HCT116 (cell line): ENCODE results near the gene TPSD1.

Experiments used
- CTCF ChIP-seq, 3 experiments: fragments of 200-600 bp in 1 of 3; sonication (generic) in 1 of 3; IDR thresholded peaks in 2 of 3; conservative IDR thresholded peaks in 1 of 3; 2 replicates each; pipeline ENCODE4 v1.5.1; 2012 to 2017; ENCODE audit warnings: low read depth in 2 of 3, low read length in 2 of 3, antibody characterized with exemption in 1 of 3, borderline replicate concordance in 1 of 3, control low read depth in 1 of 3, mild to moderate bottlenecking in 1 of 3, mixed read lengths in 1 of 3, mixed run types in 1 of 3, moderate library complexity in 1 of 3; ENCODE audit not compliant: insufficient read depth in 1 of 3
- POLR2AphosphoS5 ChIP-seq: IDR thresholded peaks from 2 replicates; pipeline ENCODE4 v1.6.1; 2011; ENCODE audit warnings: mild to moderate bottlenecking, low read depth, low read length, moderate library complexity

GRCh38 chr16:1213796-1214372 lies 42.0 kb upstream of the TPSD1 start:
- TF ChIP-seq POLR2AphosphoS5 (no peak), CTCF (IDR thresholded peaks at IDR 0.05 in 2 of 3, conservative IDR thresholded peaks at IDR 0.05 in 1 of 3; ENCODE audit: borderline replicate concordance in 1 of 3, insufficient read depth in 1 of 3, low read depth in 2 of 3, low read length in 2 of 3) (no peak)
